ENCODE measurements around the gene KATNIP.
"Not testable (repeated sequence)": the region's sequence is repeated elsewhere in the genome, so short reads cannot be mapped to it uniquely, and the experiment has no call there.

The KATNIP gene

DNA sequence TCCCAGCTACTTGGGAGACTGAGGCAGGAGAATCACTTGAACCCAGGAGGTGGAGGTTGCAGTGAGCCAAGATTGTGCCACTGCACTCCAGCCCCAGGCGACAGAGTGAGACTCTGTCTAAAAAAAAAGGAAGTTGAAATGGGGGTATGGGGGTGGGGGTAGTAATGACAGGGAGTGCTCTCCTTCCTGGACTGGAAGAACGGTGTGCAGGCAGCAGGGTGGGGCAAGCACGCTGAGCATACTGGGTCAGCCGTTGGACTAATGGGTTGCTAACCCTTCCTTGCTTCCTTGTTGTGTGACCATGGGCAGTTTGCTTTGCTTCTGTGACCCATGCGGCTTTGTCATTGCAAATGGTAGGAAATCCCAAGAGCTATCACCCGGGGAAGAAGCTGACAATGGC is 16.5 kb downstream of the KATNIP start:
- Histone ChIP-seq H3K36me3 (replicated peaks in 1 of 2; ENCODE audit: control insufficient read depth in 2 of 2, insufficient read depth in 2 of 2, low read length in 2 of 2) (no peaks in the 10 kb centered on the region), H2BK5ac (ENCODE audit: low read length) (no peak overlapping the region), H3K27ac (replicated peaks; ENCODE audit: low read length) (no peak overlapping the region), H3K4me1 (ENCODE audit: control insufficient read depth in 2 of 2, insufficient read depth in 1 of 2, low read depth in 1 of 2, low read length in 2 of 2) (peaks cover 0 to under 1% of the 10 kb centered on the region in 2 donors), H2AK5ac (ENCODE audit: low read depth, low read length) (no peak overlapping the region), H3K4me2 (ENCODE audit: insufficient read depth, low read length, poor library complexity, severe bottlenecking) (no peak overlapping the region), H2BK15ac (ENCODE audit: low read length) (no peak overlapping the region), H2BK120ac (ENCODE audit: low read depth, low read length) (no peak overlapping the region), H3K27me3 (ENCODE audit: control insufficient read depth in 3 of 3, insufficient read depth in 3 of 3, low read depth in 1 of 3, low read length in 3 of 3) (no peaks in the 10 kb centered on the region), H3K4me3 (ENCODE audit: low read length in 2 of 2) (no peak overlapping the region), H4K91ac (ENCODE audit: low read depth, low read length, poor library complexity) (no peak overlapping the region), H3K9ac (ENCODE audit: low read depth, low read length, poor library complexity) (no peak overlapping the region), H3K23ac (ENCODE audit: low read depth, low read length, poor library complexity) (no peak overlapping the region), H2AFZ (ENCODE audit: low read length) (no peak overlapping the region), H2BK12ac (ENCODE audit: low read length) (no peak overlapping the region), H4K8ac (ENCODE audit: low read depth, low read length) (no peak overlapping the region), H3K4ac (ENCODE audit: low read length) (no peak overlapping the region), H3K79me1 (ENCODE audit: low read depth, low read length) (no peaks in the 10 kb centered on the region), H3K9me3 (replicated peaks in 1 of 2; ENCODE audit: control insufficient read depth in 2 of 2, insufficient read depth in 1 of 2, low read depth in 1 of 2, low read length in 2 of 2) (no peaks in the 10 kb centered on the region), H3K18ac (ENCODE audit: low read length) (no peak overlapping the region), H3K14ac (ENCODE audit: low read length) (no peak overlapping the region)
- no CpG with 5 or more reads among the region's 6 CpGs for WGBS, 2 donors (ENCODE audit: extremely low coverage in 2 of 2, insufficient read length in 2 of 2, insufficient replicate concordance in 1 of 2)
- no peak for DNase-seq (ENCODE audit: low spot score)

DNA sequence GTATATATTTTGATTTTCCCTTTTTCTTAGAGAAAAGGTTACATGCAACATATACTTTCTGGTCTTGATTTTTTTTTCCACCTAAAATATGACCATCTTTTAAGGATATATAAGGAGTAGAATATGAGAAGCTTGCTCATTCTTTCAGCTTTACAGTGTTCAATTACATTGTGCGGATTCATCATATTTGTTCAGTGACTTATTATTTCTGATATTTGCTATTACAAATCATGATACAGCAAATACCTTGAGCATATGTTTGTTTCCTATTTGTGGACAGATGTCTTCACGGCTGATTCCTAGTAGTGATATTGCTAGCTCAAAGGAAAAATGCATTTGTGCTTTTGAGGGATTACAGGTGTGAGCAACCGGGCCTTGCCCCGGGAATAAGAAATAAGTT is 18.1 kb downstream of the KATNIP start:
- Histone ChIP-seq H3K4me3 (ENCODE audit: low read length in 2 of 2) (no peak overlapping the region), H3K14ac (ENCODE audit: low read length) (no peak overlapping the region), H3K4me2 (ENCODE audit: insufficient read depth, low read length, poor library complexity, severe bottlenecking) (no peak overlapping the region), H3K4me1 (ENCODE audit: control insufficient read depth in 2 of 2, insufficient read depth in 1 of 2, low read depth in 1 of 2, low read length in 2 of 2) (peaks cover 0 to 14% of the 10 kb centered on the region in 2 donors), H4K91ac (ENCODE audit: low read depth, low read length, poor library complexity) (no peak overlapping the region), H2AFZ (ENCODE audit: low read length) (no peak overlapping the region), H3K18ac (ENCODE audit: low read length) (no peak overlapping the region), H3K27me3 (ENCODE audit: control insufficient read depth in 3 of 3, insufficient read depth in 3 of 3, low read depth in 1 of 3, low read length in 3 of 3) (no peaks in the 10 kb centered on the region), H2BK5ac (ENCODE audit: low read length) (no peak overlapping the region), H3K9ac (ENCODE audit: low read depth, low read length, poor library complexity) (no peak overlapping the region), H3K36me3 (replicated peaks in 1 of 2; ENCODE audit: control insufficient read depth in 2 of 2, insufficient read depth in 2 of 2, low read length in 2 of 2) (no peaks in the 10 kb centered on the region), H3K9me3 (replicated peaks in 1 of 2; ENCODE audit: control insufficient read depth in 2 of 2, insufficient read depth in 1 of 2, low read depth in 1 of 2, low read length in 2 of 2) (no peaks in the 10 kb centered on the region), H2BK120ac (ENCODE audit: low read depth, low read length) (no peak overlapping the region), H3K4ac (ENCODE audit: low read length) (no peak overlapping the region), H2BK15ac (ENCODE audit: low read length) (no peak overlapping the region), H3K79me1 (ENCODE audit: low read depth, low read length) (peaks cover 2% of the 10 kb centered on the region), H2BK12ac (ENCODE audit: low read length) (no peak overlapping the region), H4K8ac (ENCODE audit: low read depth, low read length) (no peak overlapping the region), H3K23ac (ENCODE audit: low read depth, low read length, poor library complexity) (no peak overlapping the region), H2AK5ac (ENCODE audit: low read depth, low read length) (no peak overlapping the region), H3K27ac (replicated peaks; ENCODE audit: low read length) (no peak overlapping the region)
- WGBS, 2 donors (ENCODE audit: extremely low coverage in 2 of 2, insufficient read length in 2 of 2, insufficient replicate concordance in 1 of 2), result no CpG with 5 or more reads among the region's 4 CpGs
- no peak for DNase-seq (ENCODE audit: low spot score)

DNA sequence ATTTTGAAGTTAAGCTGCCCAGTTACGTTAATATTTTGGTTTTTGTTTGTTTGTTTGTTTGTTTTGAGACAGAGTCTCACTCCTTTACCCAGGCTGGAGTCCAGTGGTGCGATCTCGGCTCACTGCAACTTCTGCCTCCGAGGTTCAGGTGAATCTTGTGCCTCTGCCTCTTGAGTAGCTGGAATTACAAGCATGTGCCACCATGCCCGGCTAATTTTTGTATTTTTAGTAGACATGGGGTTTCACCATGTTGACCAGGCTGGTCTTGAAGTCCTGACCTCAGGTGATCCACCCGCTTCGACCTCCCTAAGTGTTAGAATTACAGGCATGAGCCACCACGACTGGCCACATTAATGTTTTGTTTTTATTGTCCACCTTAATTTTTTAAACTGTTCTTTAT is 21.0 kb downstream of the KATNIP start:
- not testable (repeated sequence) for H4K91ac ChIP-seq (ENCODE audit: low read depth, low read length, poor library complexity); H4K8ac ChIP-seq (ENCODE audit: low read depth, low read length); H3K9me3 ChIP-seq (replicated peaks in 1 of 2; ENCODE audit: control insufficient read depth in 2 of 2, insufficient read depth in 1 of 2, low read depth in 1 of 2, low read length in 2 of 2); H3K4me2 ChIP-seq (ENCODE audit: insufficient read depth, low read length, poor library complexity, severe bottlenecking); H3K14ac ChIP-seq (ENCODE audit: low read length); H3K36me3 ChIP-seq (replicated peaks in 1 of 2; ENCODE audit: control insufficient read depth in 2 of 2, insufficient read depth in 2 of 2, low read length in 2 of 2); H2AFZ ChIP-seq (ENCODE audit: low read length); H2AK5ac ChIP-seq (ENCODE audit: low read depth, low read length); H3K9ac ChIP-seq (ENCODE audit: low read depth, low read length, poor library complexity); H3K18ac ChIP-seq (ENCODE audit: low read length); H2BK5ac ChIP-seq (ENCODE audit: low read length); H2BK15ac ChIP-seq (ENCODE audit: low read length); H2BK12ac ChIP-seq (ENCODE audit: low read length); H2BK120ac ChIP-seq (ENCODE audit: low read depth, low read length); H3K4ac ChIP-seq (ENCODE audit: low read length); H3K79me1 ChIP-seq (ENCODE audit: low read depth, low read length); H3K27me3 ChIP-seq (ENCODE audit: control insufficient read depth in 3 of 3, insufficient read depth in 3 of 3, low read depth in 1 of 3, low read length in 3 of 3); DNase-seq (ENCODE audit: low spot score); H3K27ac ChIP-seq (replicated peaks; ENCODE audit: low read length); H3K4me3 ChIP-seq (ENCODE audit: low read length in 2 of 2); H3K23ac ChIP-seq (ENCODE audit: low read depth, low read length, poor library complexity)
- H3K4me1 ChIP-seq (ENCODE audit: control insufficient read depth in 2 of 2, insufficient read depth in 1 of 2, low read depth in 1 of 2, low read length in 2 of 2), result peaks cover 0 to 16% of the 10 kb centered on the region in 2 donors
- no CpG with 5 or more reads among the region's 8 CpGs for WGBS, 2 donors (ENCODE audit: extremely low coverage in 2 of 2, insufficient read length in 2 of 2, insufficient replicate concordance in 1 of 2)

DNA sequence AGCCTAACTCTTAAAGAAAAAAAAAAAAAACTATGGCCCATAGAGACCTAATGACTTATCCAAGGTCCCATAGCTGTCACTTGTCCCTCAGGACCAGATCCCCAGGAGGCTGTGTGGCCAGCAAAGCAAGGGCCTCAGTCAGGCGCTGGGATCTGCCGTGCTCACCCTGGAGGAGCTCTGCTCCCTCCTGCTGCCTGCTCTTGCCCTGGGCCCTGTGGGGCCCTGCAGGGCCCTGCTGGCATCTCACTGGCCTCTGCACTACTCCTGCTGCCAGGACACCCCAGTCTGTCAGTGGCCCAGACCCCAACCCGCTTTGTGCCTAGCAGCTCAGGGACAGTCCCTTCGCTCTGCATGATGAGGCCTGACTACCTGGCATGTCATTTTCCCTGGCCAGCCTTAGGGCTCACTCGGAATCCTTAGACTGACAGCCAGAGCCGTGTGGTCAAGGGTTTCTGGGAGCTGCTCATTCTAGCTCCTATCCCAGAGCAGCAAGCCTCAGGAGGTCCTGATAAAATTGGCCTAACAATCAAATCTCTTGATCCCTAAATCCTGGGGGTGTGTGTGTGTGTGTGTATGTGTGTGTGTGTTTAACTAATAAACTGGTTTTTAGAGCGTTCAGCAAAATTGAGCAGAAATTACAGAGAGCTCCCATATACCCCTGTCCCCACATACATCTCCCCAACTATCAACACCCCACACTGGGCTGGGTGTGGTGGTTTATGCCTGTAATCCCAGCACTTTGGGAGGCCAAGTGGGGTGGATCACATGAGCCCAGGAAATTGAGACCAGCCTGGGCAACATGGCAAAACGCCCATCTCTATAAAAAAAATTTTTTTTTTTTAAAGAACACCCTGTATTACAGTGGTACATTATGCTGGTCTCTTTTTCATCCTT is 21.7 kb downstream of the KATNIP start:
- H2BK12ac ChIP-seq (ENCODE audit: low read length), result no peak overlapping the region

More for the DNA sequence above, 21.7 kb downstream of the KATNIP start:
- Histone ChIP-seq H2BK5ac (ENCODE audit: low read length) (no peak overlapping the region), H3K18ac (ENCODE audit: low read length) (no peak overlapping the region), H3K4ac (ENCODE audit: low read length) (no peak overlapping the region), H3K4me3 (ENCODE audit: low read length in 2 of 2) (no peak overlapping the region), H3K14ac (ENCODE audit: low read length) (no peak overlapping the region), H3K9ac (ENCODE audit: low read depth, low read length, poor library complexity) (no peak overlapping the region), H3K79me1 (ENCODE audit: low read depth, low read length) (peaks cover 2% of the 10 kb centered on the region), H3K4me2 (ENCODE audit: insufficient read depth, low read length, poor library complexity, severe bottlenecking) (no peak overlapping the region), H3K9me3 (replicated peaks in 1 of 2; ENCODE audit: control insufficient read depth in 2 of 2, insufficient read depth in 1 of 2, low read depth in 1 of 2, low read length in 2 of 2) (no peaks in the 10 kb centered on the region), H2AK5ac (ENCODE audit: low read depth, low read length) (no peak overlapping the region), H3K27ac (replicated peaks; ENCODE audit: low read length) (no peak overlapping the region), H4K91ac (ENCODE audit: low read depth, low read length, poor library complexity) (no peak overlapping the region), H3K27me3 (ENCODE audit: control insufficient read depth in 3 of 3, insufficient read depth in 3 of 3, low read depth in 1 of 3, low read length in 3 of 3) (no peaks in the 10 kb centered on the region), H2BK15ac (ENCODE audit: low read length) (no peak overlapping the region), H4K8ac (ENCODE audit: low read depth, low read length) (no peak overlapping the region), H2BK120ac (ENCODE audit: low read depth, low read length) (no peak overlapping the region), H3K4me1 (ENCODE audit: control insufficient read depth in 2 of 2, insufficient read depth in 1 of 2, low read depth in 1 of 2, low read length in 2 of 2) (peaks cover 0 to 18% of the 10 kb centered on the region in 2 donors), H3K23ac (ENCODE audit: low read depth, low read length, poor library complexity) (no peak overlapping the region), H3K36me3 (replicated peaks in 1 of 2; ENCODE audit: control insufficient read depth in 2 of 2, insufficient read depth in 2 of 2, low read length in 2 of 2) (peaks cover 0 to 6% of the 10 kb centered on the region in 2 donors), H2AFZ (ENCODE audit: low read length) (no peak overlapping the region)
- no peak for DNase-seq (ENCODE audit: low spot score)
- no CpG with 5 or more reads among the region's 8 CpGs for WGBS, 2 donors (ENCODE audit: extremely low coverage in 2 of 2, insufficient read length in 2 of 2, insufficient replicate concordance in 1 of 2)

Data from neuronal stem cell (in vitro differentiated cells).